Esophagus muscularis mucosa (tissue), 4 donors: ENCODE results near the gene GPATCH4.

Experiments
- CTCF ChIP-seq, 3 experiments: fragments of 200-600 bp in 2 of 3; fragments of 450-650 bp in 1 of 3; sonication (generic) in 2 of 3; IDR thresholded peaks; one replicate each; pipeline ENCODE4 v1.5.1; 2017 to 2019; ENCODE audit warnings: antibody characterized with exemption in 3 of 3, mild to moderate bottlenecking in 2 of 3, moderate library complexity in 1 of 3
- EP300 ChIP-seq: sonication (generic); formaldehyde crosslinking; IDR thresholded peaks from one replicate; pipeline ENCODE4 v1.6.1; 2017; ENCODE audit warnings: antibody characterized with exemption
- POLR2A ChIP-seq: fragments of 450-650 bp; IDR thresholded peaks from one replicate; pipeline ENCODE4 v1.6.1; 2017; ENCODE audit warnings: antibody characterized with exemption, moderate library complexity, mild to moderate bottlenecking, low read depth
- POLR2AphosphoS5 ChIP-seq, 2 donors: sonication (generic); formaldehyde crosslinking; IDR thresholded peaks; one replicate each; pipeline ENCODE4 v1.6.1; 2017; ENCODE audit warnings: antibody characterized with exemption in 2 of 2

GRCh38 chr1:156566436-156566835 is 34.8 kb downstream of the GPATCH4 start:
- TF ChIP-seq POLR2A (no peak), CTCF (IDR thresholded peaks at IDR 0.05) (no peak), POLR2AphosphoS5 (IDR thresholded peaks at IDR 0.05) (no peak), EP300 (no peak)
